M059J (cell line): ENCODE data around the gene NAXD. TPM values are rescaled to one million over a fixed set of nuclear protein-coding genes. Genes with fewer than 3 reads are reported as not detected.

Experiments used
- total RNA-seq: library from RNA; depleted of rRNA; stranded (reverse); fragments of >200 nt; shearing (Covaris generic); gene quantifications from 2 replicates; pipeline ENCODE4 v1.2.3, GENCODE V29; 2014; rRNA removed

The NAXD gene
- total RNA-seq, 1 experiment from 2014 or later = 22.2 TPM

Other genes starting within 250 kb of the NAXD start
- 6.1 and 9.3 TPM in 2 replicates for gene RAB20, start 53.8 kb upstream of the NAXD start, total RNA-seq
- 25.3 and 28.5 TPM in 2 replicates for gene CARS2, start 90.6 kb downstream of the NAXD start, total RNA-seq
- 5.8 and 12.4 TPM in 2 replicates for gene ING1, start 98.2 kb downstream of the NAXD start, total RNA-seq